Measurements from ENCODE around the gene PTPRM.

PTPRM gene

DNA sequence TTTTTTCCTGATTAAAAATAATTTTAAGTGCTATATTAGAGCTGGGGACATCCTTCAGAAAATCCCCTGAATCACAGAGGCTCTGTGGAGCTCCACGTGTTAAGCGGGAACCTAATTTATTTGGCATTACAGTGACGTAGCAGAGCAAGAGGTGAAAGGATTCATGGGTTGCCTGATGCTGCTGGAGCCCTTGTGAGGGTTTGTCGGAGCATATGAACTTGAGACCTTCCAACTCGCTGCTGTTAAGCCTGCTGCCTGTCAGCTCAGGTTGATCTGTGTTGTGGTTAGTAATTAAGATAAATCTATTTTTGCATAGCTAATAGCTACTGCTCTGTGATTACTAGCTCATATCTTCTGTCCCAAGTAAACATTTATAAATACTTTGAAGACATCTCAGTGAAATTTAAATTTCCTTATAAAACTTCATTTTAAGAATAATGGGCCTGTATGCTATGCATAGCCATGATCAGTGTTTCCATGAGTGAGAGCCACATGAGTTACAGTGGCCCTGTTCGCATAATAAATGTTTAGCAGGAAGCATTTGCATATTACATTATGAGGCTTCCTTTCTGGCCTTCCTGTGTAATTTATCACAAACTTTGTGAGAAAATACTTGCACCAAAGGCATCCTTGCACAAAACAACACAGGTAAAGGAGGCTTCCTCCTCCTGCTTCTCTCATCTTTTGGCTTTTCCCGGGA is 438.9 kb downstream of the PTPRM start:
- DNase-seq (ENCODE audit: low spot score): no peak

- DNase-seq (ENCODE audit: low spot score): no peak
Observed at GRCh38 chr18:8006979-8007378, 439.9 kb downstream of the PTPRM start.

GRCh38 chr18:8008033-8008432 is 440.9 kb downstream of the PTPRM start:
- no peak for DNase-seq (ENCODE audit: low spot score)

- no peak for DNase-seq (ENCODE audit: low spot score)
Observed at GRCh38 chr18:8011361-8011760, 444.2 kb downstream of the PTPRM start.

- DNase-seq (ENCODE audit: low spot score): no peak
Observed at GRCh38 chr18:8011906-8012305, 444.8 kb downstream of the PTPRM start.

DNA sequence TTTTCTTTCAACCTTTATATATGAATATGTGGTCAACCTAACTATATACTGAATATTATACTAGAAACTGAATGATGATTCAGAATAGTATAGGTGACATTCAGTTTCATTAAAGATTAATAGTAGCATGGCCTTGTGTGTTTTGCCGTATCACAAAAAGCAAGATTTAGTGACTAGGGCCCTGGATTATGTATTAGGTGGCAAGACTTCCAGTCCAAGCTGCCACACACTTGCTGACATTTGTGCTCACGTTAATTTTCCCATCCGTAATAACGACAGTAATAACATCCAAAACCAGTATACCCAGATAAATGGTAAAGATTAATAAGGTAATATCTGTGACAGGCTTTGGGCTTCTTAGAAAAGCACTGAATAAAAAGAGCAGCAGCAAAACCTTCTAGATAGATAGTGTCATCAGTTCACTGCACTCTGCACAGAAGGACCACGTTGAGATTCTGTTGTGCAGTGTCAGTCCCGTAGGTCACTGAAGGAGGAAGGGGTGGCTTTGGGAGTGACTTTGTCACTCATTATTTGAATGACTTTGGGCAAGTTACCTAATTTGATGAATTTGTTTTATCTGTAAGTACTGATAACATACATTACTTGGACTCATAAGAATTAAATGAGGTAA is 451.7 kb downstream of the PTPRM start:
- no peak for DNase-seq (ENCODE audit: low spot score)

- DNase-seq (ENCODE audit: low spot score): no peak
Observed at GRCh38 chr18:8019600-8019999, 452.5 kb downstream of the PTPRM start.

DNA sequence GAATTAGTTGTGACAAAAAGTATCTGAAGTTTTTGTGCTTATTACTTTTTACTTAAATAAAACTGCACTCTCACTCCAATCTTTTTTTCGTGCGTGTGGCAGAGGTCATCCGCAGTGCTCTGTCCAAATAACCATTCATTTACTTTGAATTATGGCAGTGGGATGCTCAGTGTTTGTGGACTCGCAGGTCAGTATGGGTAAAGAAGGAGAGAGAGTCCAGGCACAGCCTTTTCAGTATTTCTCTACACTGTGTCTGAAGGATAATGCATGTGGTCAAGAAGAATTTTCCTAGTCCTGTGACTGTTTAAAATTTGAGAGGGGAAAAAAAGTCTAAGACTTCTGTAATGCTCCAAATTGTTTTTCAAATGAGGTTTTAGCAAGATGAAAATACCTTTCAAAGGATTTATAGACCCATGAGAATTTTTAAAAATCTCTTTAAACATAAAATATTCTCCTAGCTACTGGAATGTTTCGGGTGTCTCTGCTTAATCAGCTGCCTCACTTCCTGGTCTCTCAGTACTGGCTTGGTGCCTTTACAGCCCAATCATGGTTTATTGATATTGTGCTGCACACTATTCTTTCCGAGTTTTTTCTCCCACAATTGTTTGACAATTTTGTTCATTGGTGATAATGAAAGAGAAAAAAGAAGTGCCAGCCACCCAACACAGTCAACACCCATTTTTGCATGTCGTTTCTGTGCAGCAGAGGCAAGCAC is 453.2 kb downstream of the PTPRM start:
- no peak for DNase-seq (ENCODE audit: low spot score)

GRCh38 chr18:8029061-8029460 is 461.9 kb downstream of the PTPRM start:
- DNase-seq (ENCODE audit: low spot score): no peak

GRCh38 chr18:8029731-8030130 is 462.6 kb downstream of the PTPRM start:
- no peak for DNase-seq (ENCODE audit: low spot score)

- no peak for DNase-seq (ENCODE audit: low spot score)
Observed at GRCh38 chr18:8030201-8030600, 463.1 kb downstream of the PTPRM start.

GRCh38 chr18:8031496-8031895 is 464.4 kb downstream of the PTPRM start:
- no peak for DNase-seq (ENCODE audit: low spot score)

DNA sequence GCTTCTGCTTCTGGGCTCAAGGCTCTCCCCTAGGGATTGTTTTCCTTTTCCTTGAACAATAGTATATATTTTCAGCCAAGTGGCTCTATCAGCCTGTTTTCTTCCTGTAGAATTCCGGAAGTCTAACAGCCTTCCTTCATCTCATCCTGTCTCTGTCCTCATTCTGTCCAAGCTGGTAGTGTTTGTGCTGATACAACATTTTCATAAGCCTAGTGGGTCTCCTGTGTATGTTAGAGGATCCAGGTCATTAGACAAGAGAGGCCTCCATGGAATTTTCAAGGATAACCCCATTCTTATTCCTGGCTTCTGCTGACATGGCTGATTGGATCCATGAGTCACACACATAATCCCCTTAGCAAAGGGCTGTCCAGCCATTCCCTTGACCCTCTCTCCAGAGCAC is 467.6 kb downstream of the PTPRM start:
- no peak for DNase-seq (ENCODE audit: low spot score)

DNA sequence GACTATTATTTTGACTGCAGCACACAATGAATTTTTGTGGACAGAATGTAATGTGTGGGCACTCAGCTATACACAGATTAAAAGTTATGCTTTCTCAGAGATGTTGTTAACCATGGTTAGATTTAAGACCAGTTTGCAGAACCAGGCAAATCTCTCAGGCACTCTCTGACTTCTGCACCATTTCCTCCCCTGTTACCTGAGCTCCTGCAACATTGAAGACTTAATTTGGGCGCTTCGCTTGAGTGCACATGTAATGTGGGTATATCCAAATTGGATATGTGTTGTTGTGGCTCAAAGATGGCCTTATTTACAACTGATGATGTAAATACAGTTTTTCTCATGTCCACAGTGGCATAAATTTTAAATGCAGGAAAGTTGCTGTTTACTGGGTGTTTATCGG is 469.4 kb downstream of the PTPRM start:
- DNase-seq (ENCODE audit: low spot score): no peak

- DNase-seq (ENCODE audit: low spot score): no peak
Observed at GRCh38 chr18:8037296-8037695, 470.2 kb downstream of the PTPRM start.

DNA sequence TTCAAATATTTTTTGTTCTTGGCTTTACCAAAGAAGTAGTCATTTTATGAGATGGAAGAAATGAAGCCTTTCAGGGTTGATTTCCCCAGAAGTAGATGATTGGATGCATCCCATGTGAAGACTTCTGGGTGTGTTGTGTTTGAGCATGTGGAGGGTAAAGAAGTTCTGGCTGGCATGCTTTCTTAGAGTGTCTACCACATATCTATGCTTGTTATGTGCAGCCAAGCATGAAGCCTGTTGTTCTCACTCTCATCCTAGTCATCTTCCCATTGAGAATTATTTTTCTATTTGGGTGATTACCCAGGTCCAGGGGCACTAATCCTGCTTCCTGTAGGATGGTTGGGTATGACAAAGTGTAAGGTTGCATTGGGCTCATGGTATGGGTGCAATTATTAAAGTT is 472.9 kb downstream of the PTPRM start:
- DNase-seq (ENCODE audit: low spot score): no peak

- DNase-seq (ENCODE audit: low spot score): no peak
Observed at GRCh38 chr18:8041526-8042111, 474.5 kb downstream of the PTPRM start.

- DNase-seq (ENCODE audit: low spot score): no peak
Observed at GRCh38 chr18:8044004-8044403, 476.9 kb downstream of the PTPRM start.

DNA sequence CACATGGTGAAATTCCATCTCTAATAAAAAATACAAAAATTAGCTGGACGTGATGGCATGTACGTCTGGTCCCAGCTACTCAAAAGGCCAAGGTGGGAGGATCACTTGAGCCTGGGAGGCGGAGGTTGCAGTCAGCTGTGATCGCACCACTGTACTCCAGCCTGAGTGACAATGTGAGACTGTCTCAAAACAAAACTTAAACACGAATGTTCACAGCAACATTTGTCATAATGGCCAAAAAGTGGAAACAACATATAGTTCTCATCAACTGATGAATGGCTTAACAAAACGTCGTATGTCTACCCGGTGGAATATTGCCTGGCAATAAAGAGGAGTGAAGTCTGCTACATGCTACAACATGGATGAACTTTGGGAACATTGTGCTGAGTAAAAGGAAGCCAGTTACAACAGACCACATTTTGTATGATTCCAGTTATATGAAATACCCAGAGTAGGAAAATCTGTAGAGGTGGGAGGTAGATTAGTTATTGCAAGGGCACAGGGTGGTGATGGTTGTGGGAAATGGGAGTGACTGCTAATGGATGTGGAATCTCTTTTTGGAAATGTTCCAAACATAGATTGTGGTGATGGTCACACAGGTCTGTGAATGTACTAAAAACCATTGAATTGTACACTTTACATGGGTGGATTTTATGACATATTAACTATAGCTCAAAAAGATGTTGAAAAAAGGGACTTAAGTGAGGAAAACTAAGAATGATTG is 478.2 kb downstream of the PTPRM start:
- DNase-seq (ENCODE audit: low spot score): no peak

DNA sequence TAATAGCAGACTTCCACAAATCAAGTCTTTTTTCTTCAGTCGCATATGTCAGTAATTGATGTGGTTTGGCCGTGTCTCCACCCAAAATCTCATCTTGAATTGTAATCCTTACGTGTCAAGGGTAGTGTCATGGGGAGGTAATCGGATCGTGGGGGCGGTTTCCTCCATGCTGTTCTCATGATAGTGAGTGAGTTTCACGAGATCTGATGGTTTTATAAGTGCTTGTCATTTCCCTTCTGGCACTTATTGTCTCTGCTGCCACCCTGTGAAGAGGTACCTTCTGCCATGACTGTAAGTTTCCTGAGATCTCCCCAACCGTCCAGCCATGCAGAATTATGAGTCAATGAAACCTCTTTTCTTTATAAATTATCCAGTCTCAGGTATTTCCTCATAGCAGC is 478.8 kb downstream of the PTPRM start:
- DNase-seq (ENCODE audit: low spot score): no peak

DNA sequence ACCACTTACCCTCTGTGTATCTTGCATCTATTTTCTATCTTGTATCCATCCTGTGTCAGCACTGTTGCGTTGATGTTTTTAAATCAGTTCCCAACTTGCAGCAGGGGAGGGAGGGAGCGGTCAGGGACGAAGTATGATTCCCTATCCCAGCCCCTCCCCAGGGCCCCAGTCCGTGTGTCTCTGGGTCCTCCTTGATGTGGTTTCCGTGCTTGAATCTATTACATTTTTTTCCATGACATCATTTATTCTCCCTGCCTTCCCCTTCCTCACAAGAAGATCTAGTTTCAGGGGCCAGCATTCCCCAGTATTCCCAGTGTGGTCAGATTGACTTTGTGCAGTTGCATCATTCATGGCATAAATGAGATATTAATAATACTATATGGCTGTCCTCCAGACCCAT is 479.3 kb downstream of the PTPRM start:
- no peak for DNase-seq (ENCODE audit: low spot score)

- no peak for DNase-seq (ENCODE audit: low spot score)
Observed at GRCh38 chr18:8049147-8049546, 482.0 kb downstream of the PTPRM start.
